HG02885 (cell line): ENCODE results near the gene HOXB3.

Experiments
- ATAC-seq: cut with Tn5 transposase; IDR thresholded peaks from one replicate; pipeline ENCODE4 v1.9.1; 2021; ENCODE audit warnings: mild to moderate bottlenecking; ENCODE audit not compliant: unreplicated experiment, poor library complexity

Gene HOXB3

GRCh38 chr17:48588528-48588927 is 1.5 kb downstream of the HOXB3 start:
- no peak for ATAC-seq

GRCh38 chr17:48588074-48588415 is 2.0 kb downstream of the HOXB3 start:
- no peak for ATAC-seq

- no peak for ATAC-seq
Observed at GRCh38 chr17:48587276-48588073, 2.6 kb downstream of the HOXB3 start.

- ATAC-seq: no peak
Observed at GRCh38 chr17:48586355-48587258, 3.4 kb downstream of the HOXB3 start.

GRCh38 chr17:48584223-48584741 is 5.8 kb downstream of the HOXB3 start:
- ATAC-seq: no peak

- no peak for ATAC-seq
Observed at GRCh38 chr17:48583708-48584222, 6.3 kb downstream of the HOXB3 start.

- no peak for ATAC-seq
Observed at GRCh38 chr17:48582750-48583069, 7.3 kb downstream of the HOXB3 start.

- ATAC-seq: no peak
Observed at GRCh38 chr17:48579760-48580554, 10.1 kb downstream of the HOXB3 start.

GRCh38 chr17:48579471-48579759 is 10.6 kb downstream of the HOXB3 start:
- ATAC-seq: no peak

- peak; percentile 47 for ATAC-seq
Observed at GRCh38 chr17:48578616-48579470, 11.2 kb downstream of the HOXB3 start.

GRCh38 chr17:48577946-48578615 is 12.0 kb downstream of the HOXB3 start, which contains the start of gene HOXB4:
Gene HOXB4, minus strand, starts transcription at chr17:48578350. Its CDS starts 31 bp downstream, at chr17:48578319.
- peak; percentile 62 for ATAC-seq

- no peak for ATAC-seq
Observed at GRCh38 chr17:48577330-48577945, 12.6 kb downstream of the HOXB3 start.

- no peak for ATAC-seq
Observed at GRCh38 chr17:48576479-48577309, 13.3 kb downstream of the HOXB3 start.

- ATAC-seq: no peak
Observed at GRCh38 chr17:48575673-48576478, 14.2 kb downstream of the HOXB3 start.

GRCh38 chr17:48575066-48575582 is 14.9 kb downstream of the HOXB3 start:
- ATAC-seq: no peak

- ATAC-seq: no peak
Observed at GRCh38 chr17:48574505-48575065, 15.5 kb downstream of the HOXB3 start.
